GM21717 (cell line): ENCODE results near the gene TLNRD1.

Source experiments
- ATAC-seq: cut with Tn5 transposase; IDR thresholded peaks from one replicate; pipeline ENCODE4 v1.9.1; 2021; ENCODE audit warnings: mild to moderate bottlenecking, moderate library complexity; ENCODE audit not compliant: unreplicated experiment

Gene TLNRD1

DNA sequence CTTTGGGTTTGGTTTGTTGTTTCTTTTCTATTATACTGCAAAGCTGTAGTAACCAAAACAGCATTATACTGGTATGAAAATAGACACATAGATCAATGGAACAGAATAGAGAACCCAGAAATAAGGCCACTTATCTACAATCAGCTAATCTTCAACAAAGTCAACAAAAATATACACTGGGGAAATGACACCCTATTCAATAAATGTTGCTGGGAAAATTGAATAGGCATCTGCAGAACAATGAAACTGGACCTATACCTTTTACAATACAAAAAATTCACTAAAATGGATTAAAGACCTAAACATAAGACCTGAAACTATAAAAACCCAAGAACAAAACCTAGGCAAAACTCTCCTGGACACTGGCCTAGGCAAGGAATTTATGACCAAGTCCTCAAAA is 52.9 kb downstream of the TLNRD1 start:
- ATAC-seq: no peak

DNA sequence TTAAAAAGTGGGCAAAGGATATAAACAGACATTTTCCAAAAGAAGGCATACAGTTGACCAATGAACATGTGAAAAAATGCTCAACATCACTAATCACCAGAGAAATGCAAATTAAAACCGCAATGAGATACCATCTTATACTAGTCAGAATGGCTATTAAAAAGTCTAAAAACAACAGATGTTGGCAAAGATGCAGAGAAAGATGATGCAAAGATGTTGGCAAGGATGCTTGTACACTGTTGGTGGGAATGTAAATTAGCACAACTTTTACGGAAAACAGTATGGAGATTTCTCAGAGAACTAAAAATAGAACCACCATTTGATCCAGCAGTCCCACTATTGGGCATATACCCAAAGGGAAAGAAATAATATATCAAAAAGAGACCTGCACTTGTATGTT is 53.5 kb downstream of the TLNRD1 start:
- no peak for ATAC-seq
